Mucosa of descending colon (tissue), 3 donors: ENCODE measurements around the gene ARHGAP10. TPM values are rescaled to one million over a fixed set of nuclear protein-coding genes. Genes with fewer than 3 reads are reported as not detected.

ENCODE experiments used
- ATAC-seq: fragments of 200-7000 bp; cut with Tn5 transposase; one replicate; pipeline ENCODE4 v1.9.1; 2020; ENCODE audit warnings: mild to moderate bottlenecking, moderate library complexity
- DNase-seq, 3 donors: peaks; one replicate each; pipeline ENCODE4 v3.0.0-alpha.2; 2020
- H3K36me3 ChIP-seq: fragments of 200-600 bp; one replicate; pipeline ENCODE4 v1.8.0; 2021; ENCODE audit warnings: low read depth, mild to moderate bottlenecking
- H3K4me1 ChIP-seq: fragments of 200-600 bp; one replicate; pipeline ENCODE4 v1.8.0; 2021; ENCODE audit warnings: low read depth, mild to moderate bottlenecking
- H3K4me3 ChIP-seq: fragments of 200-600 bp; one replicate; pipeline ENCODE4 v1.8.0; 2021; ENCODE audit warnings: mild to moderate bottlenecking
- H3K9me3 ChIP-seq: fragments of 200-600 bp; one replicate; pipeline ENCODE4 v1.8.0; 2021; ENCODE audit warnings: mild to moderate bottlenecking
- intact Hi-C, 2 donors: fragments of 100-400 bp; cut with DNase I in 1 of 2; cut with micrococcal nuclease in 1 of 2; formaldehyde crosslinking; loops; one replicate each; pipeline versions ENCODE4 v1.11.0 to v1.11.1; 2022; cut with DNase I, micrococcal nuclease
- total RNA-seq, 3 donors: library from RNA; stranded (reverse); fragmentation: NEBNext Ultra II Directional in 2 of 3; extraction: Animal tissue kit (Norgen Biotek cat#: 25700) in 2 of 3; gene quantifications; one replicate each; pipeline versions ENCODE4 v1.2.1 to v1.2.4, GENCODE V29; 2021 to 2023
- TF ChIP-seq, protein P1 (sequence below): fragments of 200-600 bp; IDR thresholded peaks from one replicate; pipeline ENCODE4 v1.8.0; 2022; ENCODE audit warnings: antibody characterized with exemption, mild to moderate bottlenecking
- donor health status: DM: no; HTN: no; CAD: no; lungs with moderate emphysema.
- donor health status: DM: no; HTN: no; CAD: no.
- donor health status: DM: no; HTN: yes; CAD: no.

The ARHGAP10 gene
- total RNA-seq, 3 donors from 2014 or later, result 3.0 to 66.6 (median 8.1) TPM

DNA sequence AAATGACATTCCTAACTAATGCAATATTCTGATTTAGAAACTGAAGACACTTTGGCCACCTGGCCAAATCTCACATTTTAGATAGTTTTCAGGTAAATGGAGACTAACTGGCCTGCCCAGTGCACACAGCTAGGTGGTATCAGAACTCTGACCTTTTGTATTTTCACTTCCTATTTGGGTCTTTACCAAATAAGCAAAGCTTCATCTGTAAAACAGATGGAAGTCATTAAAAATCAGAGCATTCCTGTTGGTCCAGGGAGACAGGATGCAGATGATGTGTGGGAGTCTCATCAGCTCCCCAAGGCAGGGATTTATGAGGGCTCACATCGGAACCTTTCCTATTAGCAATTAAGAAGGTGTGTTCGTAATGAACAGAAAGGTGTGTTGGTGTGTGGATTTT lies 57.7 kb downstream of the ARHGAP10 start:
- ATAC-seq, result no peak
- DNase-seq, result no peak
- H3K4me1 ChIP-seq, result peaks cover 4% of the 10 kb centered on the region
- no peaks in the 10 kb centered on the region for H3K9me3 ChIP-seq
- no peaks in the 10 kb centered on the region for H3K36me3 ChIP-seq
- TF ChIP-seq, protein P1, sequence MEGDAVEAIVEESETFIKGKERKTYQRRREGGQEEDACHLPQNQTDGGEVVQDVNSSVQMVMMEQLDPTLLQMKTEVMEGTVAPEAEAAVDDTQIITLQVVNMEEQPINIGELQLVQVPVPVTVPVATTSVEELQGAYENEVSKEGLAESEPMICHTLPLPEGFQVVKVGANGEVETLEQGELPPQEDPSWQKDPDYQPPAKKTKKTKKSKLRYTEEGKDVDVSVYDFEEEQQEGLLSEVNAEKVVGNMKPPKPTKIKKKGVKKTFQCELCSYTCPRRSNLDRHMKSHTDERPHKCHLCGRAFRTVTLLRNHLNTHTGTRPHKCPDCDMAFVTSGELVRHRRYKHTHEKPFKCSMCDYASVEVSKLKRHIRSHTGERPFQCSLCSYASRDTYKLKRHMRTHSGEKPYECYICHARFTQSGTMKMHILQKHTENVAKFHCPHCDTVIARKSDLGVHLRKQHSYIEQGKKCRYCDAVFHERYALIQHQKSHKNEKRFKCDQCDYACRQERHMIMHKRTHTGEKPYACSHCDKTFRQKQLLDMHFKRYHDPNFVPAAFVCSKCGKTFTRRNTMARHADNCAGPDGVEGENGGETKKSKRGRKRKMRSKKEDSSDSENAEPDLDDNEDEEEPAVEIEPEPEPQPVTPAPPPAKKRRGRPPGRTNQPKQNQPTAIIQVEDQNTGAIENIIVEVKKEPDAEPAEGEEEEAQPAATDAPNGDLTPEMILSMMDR, result no peak
- intact Hi-C loops, result no loop called here
- no peak overlapping the region for H3K4me3 ChIP-seq

DNA sequence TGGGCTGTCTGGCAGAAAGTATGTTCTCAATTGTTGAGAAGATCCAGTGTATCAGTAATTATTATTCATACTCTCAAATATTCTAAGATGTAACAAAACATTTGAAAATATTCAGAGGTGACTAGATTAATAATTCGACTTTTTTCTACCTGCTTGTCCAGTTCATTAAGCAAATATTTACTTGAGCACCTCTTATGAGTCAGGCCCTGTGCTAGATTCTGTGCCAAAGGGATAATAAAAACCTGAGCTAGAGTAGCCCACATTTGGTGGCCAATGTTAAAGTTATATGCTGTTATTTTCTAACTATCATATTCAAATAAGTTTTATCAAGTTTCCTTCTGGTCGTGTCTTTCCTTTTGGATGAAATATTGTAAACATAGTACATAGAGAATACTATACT lies 58.5 kb downstream of the ARHGAP10 start:
- ATAC-seq (no peak), DNase-seq (no peak)
- no peak overlapping the region for H3K4me3 ChIP-seq
- no peaks in the 10 kb centered on the region for H3K9me3 ChIP-seq
- TF ChIP-seq, protein P1, result no peak
- H3K36me3 ChIP-seq, result no peaks in the 10 kb centered on the region
- H3K4me1 ChIP-seq, result peaks cover 4% of the 10 kb centered on the region
- intact Hi-C loops, result no loop called here

- H3K36me3 ChIP-seq, result no peaks in the 10 kb centered on the region
- H3K4me1 ChIP-seq, result peaks cover 4% of the 10 kb centered on the region
- intact Hi-C loops, result no loop called here
- H3K9me3 ChIP-seq, result no peaks in the 10 kb centered on the region
- H3K4me3 ChIP-seq, result no peak overlapping the region
- ATAC-seq, result no peak
- no peak for DNase-seq
- TF ChIP-seq, protein P1, result no peak
These were observed 59.5 kb downstream of the ARHGAP10 start for GRCh38 chr4:147791341-147791740.

- ATAC-seq (no peak), DNase-seq (no peak)
- Histone ChIP-seq H3K4me3 (no peak overlapping the region), H3K4me1 (peaks cover 4% of the 10 kb centered on the region), H3K9me3 (no peaks in the 10 kb centered on the region), H3K36me3 (no peaks in the 10 kb centered on the region)
- intact Hi-C loops, result no loop called here
- TF ChIP-seq, protein P1, result no peak
These were observed 60.0 kb downstream of the ARHGAP10 start for GRCh38 chr4:147791865-147792264.

DNA sequence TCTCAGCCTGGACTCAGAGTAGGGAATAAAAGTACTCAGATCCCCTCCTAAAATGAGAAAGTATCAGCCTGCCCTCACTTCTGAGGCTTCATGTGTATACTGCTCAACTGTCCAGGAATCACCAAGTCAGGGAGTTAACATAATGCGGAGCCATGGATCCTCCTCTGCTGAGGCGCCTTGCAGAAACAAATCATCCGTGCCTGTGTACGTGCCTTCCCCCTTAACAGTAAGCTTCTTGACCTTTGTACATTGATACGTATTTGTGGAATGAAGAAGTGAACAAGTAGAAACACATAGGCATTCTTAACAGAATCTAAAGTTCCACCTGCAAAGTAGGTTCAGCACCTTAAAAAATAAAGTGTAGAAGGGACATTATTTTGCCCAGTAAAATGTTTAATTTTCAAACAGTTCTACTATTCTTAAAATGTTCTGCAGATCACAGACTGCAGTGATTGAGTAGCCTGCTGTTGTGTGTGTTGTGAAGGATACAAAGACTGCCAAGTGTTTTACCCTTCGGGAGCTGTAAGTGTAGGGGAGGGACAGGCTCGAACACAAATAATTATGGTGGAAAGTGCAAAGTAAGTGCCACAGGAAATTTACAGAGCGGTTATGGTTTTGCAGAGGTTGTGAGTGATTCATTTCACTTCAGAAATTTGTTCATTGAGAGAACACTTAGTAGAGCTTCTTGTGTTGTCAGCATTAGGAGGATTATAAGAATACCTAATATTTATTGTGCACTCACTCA lies 61.9 kb downstream of the ARHGAP10 start:
- intact Hi-C loops, result no loop called here
- H3K36me3 ChIP-seq, result no peaks in the 10 kb centered on the region
- DNase-seq (no peak), ATAC-seq (no peak)
- TF ChIP-seq, protein P1, result no peak
- H3K9me3 ChIP-seq, result no peaks in the 10 kb centered on the region
- no peaks in the 10 kb centered on the region for H3K4me1 ChIP-seq
- H3K4me3 ChIP-seq, result no peak overlapping the region
